GM21447 (cell line): ENCODE measurements around the gene NGF.
"Not testable (repeated sequence)": the region's sequence is repeated elsewhere in the genome, so short reads cannot be mapped to it uniquely, and the experiment has no call there.

Experiments used
- ATAC-seq: cut with Tn5 transposase; IDR thresholded peaks from one replicate; pipeline ENCODE4 v1.9.1; 2021; ENCODE audit not compliant: unreplicated experiment

The NGF gene

DNA sequence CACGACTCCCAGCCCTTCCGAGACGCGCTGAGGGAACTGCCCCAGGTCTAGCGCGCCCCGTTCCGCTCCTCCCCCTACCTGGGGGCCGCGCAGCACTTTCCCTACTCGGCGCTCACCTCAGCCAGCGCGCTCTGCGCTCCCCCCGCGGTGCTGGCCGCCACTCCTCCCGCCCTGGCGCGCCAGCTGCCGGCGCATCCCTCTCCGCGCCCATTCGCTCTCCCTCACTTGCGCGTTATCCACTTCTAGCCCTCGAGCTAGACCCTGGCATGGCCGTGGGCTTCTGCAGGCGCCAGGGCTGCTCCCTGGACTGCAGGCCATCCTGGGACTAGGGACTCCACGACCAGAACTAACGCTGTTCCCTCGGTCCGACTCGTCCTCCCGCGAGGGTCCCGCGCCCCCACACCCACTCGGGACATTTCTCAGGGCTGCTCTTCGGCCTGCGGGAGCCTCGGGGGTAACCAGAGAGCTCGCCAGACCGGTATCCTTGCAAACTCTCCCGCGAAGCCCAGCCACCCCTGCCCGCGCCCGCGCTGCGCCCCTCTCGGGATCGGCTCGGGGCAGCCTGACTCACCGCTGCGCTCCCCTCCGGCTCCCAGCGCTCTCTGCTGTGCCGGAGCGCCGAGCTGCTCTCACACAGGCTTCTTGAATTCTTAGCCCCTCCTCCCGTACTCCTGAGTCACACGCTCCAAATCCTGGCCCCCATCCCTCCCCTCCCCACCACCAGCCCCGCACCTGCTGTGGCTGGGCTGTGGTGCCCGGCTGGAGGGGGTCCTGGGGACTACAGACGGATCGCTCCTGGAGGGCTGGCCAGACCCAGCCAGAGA, at the start of gene NGF:
Gene NGF (minus strand): TSS at position 617 of the 824 bp plus-strand sequence. CDS start 51,454 bp downstream, outside the sequence.
- ATAC-seq, result no peak

DNA sequence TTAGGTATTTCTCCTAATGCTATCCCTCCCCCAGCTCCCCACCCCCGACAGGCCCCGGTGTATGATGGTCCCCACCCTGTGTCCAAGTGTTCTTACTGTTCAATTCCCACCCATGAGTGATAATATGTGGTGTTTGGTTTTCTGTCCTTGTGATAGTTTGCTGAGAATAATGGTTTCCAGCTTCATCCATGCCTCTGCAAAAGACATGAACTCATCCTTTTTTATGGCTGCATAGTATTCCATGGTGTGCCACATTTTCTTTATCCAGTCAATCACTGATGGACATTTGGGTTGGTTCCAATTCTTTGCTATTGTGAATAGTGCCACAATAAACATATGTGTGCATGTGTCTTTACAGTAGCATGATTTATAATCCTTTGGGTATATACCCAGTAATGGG, 45.4 kb upstream of the NGF start:
- ATAC-seq, result not testable (repeated sequence)

DNA sequence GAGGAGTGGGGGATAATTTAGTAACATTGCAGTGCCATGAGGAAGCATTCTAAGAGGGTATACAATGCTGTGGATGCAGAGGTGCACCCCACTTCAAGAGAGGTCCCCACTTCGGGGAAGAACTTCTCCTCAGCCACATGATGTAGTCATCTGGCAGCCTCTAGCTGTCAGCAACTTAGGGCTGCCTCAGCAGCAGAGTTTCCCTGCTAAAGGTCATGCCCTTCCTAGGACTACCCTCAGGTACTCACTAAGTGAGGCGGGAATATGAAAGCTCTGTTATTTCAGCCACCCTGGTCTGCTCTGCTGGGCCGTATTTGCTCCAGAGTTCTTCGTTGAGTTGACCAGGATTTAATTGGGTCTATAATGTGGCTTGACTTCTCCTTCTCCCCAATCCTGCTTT, 41.9 kb upstream of the NGF start:
- ATAC-seq, result no peak

DNA sequence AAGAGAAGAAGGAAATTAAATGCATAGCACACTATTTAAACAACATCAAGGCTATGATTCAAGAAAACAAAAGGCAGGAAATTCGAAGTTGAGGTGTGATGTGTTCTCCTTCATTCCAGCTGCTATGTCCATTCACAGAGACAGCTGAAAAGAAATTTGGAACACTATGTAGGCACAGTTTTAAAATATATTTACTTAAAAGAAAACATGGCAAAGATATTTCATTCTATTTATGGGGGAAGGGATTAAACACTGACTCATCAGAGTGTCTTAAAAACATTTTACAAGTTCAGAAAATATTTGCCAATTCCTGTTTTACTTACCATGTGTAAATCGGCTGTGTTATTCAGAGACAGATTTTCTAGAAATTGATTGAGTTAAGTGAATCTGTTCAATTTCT, 39.4 kb upstream of the NGF start:
- no peak for ATAC-seq

DNA sequence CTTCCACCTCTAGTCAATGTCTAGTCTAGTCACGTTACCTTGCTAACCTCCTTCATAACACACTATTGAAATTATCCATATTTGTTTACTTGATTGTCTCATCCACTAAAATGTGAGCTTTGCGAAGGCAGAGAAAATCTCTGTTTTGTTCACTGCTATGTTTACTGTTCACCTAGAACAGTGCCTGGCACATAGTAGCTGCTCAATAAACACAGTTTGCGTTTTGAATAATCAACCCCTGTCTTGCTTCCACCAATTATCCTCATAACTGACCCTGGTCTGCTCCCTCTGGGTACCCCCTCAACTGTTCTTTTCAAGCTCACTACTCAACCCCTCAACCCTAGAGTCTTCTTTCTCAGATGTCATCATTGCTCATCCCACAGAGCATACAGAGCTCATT, 36.5 kb upstream of the NGF start:
- ATAC-seq, result no peak

DNA sequence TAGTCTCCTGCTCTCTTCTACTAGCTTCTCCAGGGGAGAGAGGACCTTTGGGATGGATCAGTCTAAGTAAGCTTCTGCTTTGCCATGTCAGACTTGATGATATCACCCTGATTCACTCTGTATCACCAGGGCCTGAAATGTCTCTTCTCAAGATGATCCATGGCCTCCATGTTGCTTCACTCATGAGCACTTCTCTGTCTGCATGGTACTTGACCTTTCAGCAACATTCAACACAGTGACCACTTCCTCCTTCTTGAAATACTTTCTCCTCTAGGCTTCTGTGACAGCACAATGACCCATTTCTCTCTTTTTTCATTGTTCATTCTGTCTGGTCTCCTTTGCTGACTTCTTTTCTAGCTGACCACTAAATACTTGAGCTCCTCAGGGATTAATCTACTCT, 35.3 kb upstream of the NGF start:
- ATAC-seq, result no peak

DNA sequence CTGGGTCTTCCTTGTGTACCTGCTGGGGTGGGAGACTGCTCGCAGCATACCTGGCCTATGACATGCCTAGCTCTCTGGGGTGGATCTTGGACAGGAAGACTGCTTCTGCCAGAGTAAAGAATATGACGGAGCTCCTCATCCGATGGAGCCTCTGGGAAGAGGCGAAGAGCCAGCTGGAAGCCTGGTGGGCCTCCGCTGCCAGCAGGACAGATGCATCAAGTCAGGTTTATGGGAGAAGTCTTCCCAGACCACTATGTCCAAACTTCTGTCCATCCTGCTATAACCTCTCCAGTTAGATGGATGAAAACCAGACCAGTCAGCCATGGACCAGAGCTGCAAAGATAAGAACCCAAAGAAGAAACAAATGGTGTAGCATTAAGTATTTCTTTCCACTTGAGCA, 27.7 kb upstream of the NGF start:
- no peak for ATAC-seq

DNA sequence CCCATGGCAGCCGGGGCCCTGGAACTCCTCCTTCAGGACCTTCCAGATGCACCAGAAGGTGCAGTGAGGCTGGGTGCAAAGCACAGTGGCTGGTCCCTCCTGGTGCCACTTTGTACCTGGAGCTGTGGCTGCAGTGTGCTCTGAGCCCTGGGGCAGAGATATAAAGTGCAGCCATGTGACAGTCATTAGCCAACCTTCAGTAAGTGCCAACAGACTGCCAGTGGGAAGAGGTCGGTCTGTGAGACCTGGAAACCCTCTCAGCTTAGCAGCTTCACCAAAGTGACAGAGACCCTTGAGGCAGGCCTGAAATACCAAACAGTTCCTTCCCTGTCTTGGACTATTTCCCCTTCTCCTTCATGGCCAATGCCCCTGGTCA, 26.7 kb upstream of the NGF start:
- ATAC-seq, result no peak

DNA sequence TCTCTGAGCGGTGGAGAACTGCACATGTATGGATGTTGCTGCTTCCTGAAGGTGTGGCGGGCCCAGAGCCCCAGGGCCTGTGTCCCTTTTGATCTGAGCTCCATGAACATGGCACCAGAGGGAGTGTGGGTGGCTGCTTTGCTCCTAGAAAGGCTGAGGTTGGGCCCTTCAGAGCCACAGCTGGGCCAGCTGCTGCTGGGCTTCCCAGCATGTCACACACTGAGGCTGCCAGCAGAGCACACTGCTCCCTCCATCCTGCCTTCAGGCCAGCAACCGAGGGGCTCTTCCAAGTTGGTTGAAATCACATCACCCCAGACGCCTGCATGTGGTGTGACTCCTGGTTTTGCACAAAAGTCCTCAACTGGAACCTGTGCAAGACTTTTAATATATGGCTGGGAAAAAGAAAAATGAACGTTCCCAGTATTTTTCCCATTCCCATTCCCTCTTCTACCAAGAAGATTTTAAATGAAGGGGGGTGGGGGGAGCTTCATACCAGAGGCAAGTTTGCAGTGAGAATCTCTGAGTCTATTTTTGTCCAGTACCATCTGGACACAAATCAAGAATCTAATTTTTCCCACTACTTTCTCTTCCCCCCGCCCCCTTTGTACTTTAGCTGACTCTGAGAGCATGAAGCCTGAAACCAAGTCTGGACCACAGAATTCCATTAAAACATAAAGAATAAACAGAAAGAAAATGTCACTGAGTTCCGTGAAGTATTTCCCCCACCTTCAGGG, 26.2 kb upstream of the NGF start:
- ATAC-seq, result no peak

DNA sequence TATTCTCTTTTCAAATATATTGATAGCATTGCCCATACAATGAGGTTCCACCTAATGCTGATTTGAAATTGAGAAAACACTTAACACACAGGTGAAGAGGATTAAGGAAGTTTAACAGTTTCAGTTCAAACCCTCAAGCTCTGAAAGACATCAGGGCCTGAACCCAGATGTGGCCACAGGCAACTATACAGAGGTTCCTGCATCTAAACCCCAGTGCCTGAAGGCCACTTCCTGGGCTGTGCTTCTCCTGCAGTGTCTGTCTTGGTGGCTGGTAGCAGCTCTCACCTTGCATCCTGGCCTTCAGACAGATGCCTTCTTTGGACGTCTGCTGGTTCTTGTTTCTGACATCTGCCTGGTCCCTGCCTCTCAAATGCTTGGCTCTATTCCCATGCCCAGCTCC, 25.1 kb upstream of the NGF start:
- no peak for ATAC-seq

DNA sequence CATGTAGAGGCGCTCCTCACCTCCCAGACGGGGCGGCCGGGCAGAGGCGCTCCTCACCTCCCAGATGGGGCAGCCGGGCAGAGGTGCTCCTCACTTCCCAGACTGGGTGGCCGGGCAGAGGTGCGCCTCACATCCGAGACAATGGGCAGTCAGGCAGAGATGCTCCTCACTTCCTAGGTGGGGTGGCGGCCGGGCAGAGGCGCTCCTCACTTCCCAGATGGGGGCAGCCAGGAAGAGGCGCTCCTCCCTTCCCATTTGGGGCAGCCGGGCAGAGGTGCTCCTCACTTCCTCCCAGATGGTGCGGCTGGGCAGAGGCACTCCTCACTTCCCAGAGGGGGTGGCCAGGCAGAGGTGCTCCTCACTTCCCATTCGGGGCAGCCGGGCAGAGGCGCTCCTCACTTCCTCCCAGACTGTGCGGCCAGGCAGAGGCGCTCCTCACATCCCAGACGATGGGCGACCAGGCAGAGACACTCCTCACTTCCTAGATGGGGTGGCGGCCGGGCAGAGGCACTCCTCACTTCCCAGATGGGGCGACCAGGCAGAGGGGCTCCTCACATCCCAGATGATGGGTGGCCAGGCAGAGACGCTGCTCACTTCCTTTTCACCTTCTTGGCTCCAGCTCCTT, 22.6 kb upstream of the NGF start:
- not testable (repeated sequence) for ATAC-seq

DNA sequence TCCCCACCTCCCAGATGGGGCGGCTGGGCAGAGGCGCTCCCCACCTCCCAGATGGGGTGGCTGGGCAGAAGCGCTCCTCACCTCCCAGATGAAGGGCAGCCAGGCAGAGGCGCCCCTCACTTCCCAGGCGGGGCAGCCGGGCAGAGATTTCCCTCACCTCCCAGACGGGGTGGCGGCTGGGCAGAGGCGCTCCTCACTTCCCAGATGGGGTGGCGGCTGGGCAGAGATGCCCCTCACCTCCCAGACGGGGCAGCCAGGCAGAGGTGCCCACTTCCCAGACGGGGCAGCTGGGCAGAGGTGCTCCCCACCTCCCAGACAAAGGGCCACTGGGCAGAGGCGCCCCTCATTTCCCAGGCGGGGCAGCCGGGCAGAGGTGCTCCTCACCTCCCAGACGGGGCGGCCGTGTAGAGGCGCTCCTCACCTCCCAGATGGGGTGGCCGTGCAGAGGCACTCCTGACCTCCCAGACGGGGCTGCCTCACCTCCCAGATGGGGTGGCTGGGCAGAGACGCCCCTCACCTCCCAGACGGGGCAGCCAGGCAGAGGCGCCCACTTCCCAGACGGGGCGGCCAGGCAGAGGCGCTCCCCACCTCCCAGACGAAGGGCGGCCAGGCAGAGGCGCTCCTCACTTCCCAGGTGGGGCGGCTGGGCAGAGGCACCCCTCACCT, 21.9 kb upstream of the NGF start:
- not testable (repeated sequence) for ATAC-seq

DNA sequence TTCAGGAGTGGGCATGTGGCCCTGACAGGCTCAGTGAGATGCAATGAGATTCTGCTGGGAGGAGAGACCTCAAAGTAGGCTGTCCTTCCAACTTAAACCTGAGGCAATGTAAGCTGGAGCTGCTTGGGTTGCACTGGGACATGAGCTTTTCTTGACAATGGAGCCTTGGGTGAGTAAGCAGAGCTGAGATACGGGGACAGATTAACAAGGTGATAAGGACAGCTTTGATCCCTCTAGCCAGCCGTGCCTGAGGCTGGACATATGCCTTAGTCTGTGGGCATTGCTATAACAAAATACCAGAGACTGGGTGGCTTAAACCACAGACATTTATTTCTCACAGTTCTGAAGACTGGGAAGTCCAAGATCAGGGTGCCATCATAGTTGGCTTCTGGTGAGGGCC, 18.3 kb upstream of the NGF start:
- no peak for ATAC-seq

DNA sequence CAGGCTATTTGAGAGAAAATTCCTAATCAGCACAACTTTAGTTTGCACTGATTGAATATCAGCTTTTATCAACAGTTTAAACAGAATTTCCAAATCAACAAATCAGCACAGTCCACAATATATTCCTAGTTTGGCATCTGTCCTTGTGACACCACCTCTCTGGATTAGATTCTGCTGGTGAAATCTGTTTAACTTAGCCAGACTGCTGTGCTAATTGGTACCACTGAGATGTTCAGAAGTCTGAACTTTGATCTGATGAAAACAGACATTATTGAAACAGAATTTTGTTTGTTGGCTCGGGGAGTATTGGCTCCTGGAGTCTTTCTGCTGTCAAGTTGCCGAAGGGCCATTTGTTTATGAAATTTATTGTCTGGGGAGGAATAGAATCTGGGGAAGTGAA, 17.0 kb upstream of the NGF start:
- ATAC-seq, result no peak

DNA sequence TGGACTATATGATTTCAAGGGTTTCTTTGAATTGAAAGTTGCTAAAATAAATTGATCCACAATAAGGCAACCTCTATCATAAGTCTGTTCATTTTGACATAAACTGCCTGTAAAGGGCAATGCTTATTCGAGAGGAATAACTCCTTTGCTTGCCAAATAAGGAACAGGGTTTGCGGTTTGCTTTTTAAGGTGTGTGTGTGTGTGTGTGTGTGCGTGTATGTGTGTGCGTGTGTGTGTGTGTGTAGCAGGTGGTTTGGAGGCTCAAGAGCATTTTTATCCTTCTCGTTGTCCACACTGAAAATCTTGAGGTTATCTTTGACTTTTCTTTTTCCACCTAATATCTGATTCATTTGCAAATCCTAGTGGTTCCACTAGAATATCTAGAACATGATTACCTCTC, 13.1 kb upstream of the NGF start:
- ATAC-seq, result no peak

DNA sequence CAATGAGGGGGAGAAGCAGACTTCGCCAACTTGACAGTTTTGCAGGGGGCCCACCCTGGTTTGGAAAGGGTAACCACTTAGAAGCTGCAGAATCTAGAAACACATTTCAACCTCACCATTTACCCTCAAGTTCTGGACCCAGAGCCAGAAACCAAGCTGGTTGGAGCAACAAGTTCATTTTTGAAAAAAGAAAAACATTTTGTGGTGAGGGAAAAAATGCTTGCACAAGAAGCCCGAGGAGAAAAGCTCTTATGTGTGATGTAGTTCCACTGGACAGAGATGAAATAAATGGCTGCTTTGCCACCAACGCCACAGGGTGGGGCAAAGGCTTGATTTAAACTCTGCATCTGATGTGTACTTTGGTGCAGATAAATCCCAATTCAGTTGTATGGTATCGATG, 10.6 kb upstream of the NGF start:
- no peak for ATAC-seq

DNA sequence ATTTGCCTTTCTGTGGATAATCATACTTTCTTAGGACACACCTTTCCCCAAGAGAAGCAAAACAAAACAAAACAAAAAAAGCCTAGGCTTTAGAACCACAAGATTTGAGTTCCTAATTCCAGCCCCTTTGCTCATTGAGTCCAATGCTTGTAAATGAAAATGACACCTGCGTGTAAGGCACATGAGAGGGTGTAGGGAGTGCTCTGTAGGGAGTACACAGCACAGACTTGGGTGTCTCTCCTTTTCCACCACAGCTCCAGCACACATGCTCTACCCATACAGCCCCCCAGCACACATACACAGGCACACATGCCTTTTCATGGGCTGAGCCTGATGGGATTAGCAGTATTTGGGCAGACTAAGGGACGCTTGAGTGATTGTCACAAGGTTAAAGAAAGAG, 9.2 kb upstream of the NGF start:
- ATAC-seq, result no peak

DNA sequence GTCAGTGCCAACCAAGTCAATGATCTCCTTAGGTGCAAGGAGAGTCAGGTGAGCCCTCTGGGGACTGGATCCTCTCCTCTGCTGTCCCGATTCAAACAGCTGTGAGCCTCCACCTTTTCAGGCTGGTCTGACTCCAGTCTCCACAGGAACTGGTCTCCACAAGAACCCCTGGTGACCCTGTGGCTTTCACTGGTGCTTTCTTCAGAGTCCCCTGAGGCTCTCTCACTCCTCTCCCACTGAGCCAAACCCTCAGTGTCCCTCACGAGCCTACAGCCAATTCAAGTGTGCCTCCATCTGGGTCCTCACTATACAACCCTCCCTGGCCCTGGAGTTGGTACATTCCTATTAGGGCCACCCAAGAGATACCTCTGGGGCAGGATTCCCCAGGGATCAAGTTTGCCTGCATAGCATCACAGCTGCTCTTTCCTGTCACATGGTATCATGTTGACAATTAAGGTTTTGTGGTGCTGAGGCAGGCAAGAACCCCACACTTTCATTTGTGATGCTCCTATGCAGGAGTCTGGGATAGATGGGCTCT, 5.2 kb upstream of the NGF start:
- no peak for ATAC-seq

DNA sequence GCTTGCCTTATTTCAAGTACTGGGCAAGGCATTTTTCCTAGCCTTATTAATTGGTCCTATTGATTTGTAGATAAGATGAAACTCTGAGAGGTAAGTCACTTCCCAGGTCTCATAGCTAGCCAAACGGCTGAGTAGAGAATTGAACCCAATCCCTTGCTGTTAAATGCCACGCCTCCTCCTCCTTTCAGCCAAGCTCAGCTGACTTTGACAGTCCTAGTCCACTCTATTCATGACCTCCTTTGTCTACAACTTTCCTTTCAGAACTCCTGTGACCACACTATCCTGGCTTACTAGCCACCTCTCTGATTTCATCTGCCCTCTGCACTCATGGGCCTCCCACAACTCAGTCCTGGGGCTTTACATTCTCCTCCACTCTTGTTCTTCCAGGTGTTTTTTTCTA, 3.9 kb upstream of the NGF start:
- ATAC-seq, result no peak

DNA sequence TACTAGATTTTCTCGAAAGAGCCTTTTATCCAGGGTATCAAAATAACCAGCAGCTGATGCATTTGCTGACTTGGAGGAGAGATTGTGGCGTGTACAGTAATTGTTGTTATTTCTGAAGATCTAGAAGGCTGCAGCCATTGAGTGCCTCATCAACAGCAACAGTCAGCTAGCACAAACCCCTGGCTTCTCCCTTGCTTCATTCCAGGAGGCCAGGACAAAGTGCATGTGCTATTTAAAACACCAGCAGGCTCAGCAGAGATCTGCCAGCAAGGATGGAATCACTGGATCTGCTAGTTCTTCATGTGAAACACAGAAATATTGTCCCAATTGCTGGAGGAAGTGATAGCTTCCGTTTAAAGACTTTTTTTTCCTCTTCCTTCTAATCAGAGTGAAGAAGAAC, 2.8 kb upstream of the NGF start:
- ATAC-seq, result no peak

DNA sequence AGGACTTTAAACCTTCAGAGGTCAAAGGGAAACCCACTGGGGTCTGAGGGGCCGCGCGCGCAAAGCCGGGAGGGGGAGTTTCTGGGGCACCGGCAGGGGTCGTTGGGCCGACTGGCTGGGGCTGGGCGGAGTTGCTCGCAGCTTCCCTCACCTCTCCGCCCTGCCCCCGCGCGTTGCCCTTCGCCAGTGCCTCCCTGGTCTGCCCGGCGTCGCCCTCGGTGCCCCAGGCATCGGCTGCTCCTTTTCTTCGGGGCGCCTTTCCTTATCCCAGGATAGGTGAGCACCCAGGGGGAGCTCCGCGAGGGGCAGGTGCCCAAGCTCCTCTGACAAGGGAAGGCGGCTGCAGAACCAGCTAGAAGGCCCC, 390 bp upstream of the NGF start:
- ATAC-seq, result no peak

DNA sequence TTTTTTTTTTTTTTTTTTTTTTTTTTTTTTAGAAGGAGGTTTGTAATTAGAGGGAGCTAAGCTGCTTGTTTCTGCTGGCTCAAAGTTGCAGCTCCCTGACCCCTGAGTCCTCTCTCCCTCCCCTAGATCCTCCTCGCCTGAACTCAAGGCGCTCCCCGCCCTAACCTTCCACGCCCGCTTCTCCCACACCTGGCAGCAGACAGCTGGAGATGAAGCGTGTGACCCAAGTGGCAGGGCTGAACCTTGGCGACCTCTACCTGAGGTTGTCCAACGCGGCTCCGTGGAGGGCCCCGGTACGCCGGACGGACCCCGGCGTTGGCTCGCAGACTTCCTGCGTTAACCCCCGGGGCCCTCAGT, 795 bp downstream of the NGF start:
- no peak for ATAC-seq
